Measurements from ENCODE around the gene GIT2.

Gene GIT2

GRCh38 chr12:109962398-109962797 lies 33.8 kb downstream of the GIT2 start:
- peaks cover 13% of the 10 kb centered on the region for H3K79me1 ChIP-seq (replicated peaks; ENCODE audit: low read length, poor library complexity, severe bottlenecking)
- WGBS = 87% methylated on average over 3 of the region's 3 CpGs
- no peak overlapping the region for H4K8ac ChIP-seq (ENCODE audit: low read length)
- no peak overlapping the region for H4K91ac ChIP-seq (ENCODE audit: low read length)
- H3K9ac ChIP-seq (ENCODE audit: low read length) = peak overlapping the region; percentile 12
- no peak overlapping the region for H3K4me2 ChIP-seq (ENCODE audit: low read length, poor library complexity, severe bottlenecking)
- H3K23ac ChIP-seq (ENCODE audit: low read length in 2 of 2) = no peak overlapping the region
- no peak overlapping the region for H2BK120ac ChIP-seq (ENCODE audit: low read depth, low read length)
- no peaks in the 10 kb centered on the region for H3K27me3 ChIP-seq (ENCODE audit: control insufficient read depth in 1 of 2, insufficient read depth in 1 of 2, low read length in 2 of 2)
- no peak overlapping the region for H3K27ac ChIP-seq (ENCODE audit: low read length, poor library complexity, severe bottlenecking)
- no peak overlapping the region for H3K18ac ChIP-seq (ENCODE audit: low read depth in 1 of 2, low read length in 2 of 2)
- no peak overlapping the region for H2BK5ac ChIP-seq (ENCODE audit: low read depth, low read length, poor library complexity, severe bottlenecking)
- H3K4me3 ChIP-seq (ENCODE audit: insufficient read depth in 1 of 2, low read depth in 1 of 2, low read length in 2 of 2) = no peak overlapping the region
- H3K36me3 ChIP-seq (ENCODE audit: control insufficient read depth in 1 of 2, insufficient read depth in 2 of 2, low read depth in 1 of 2, low read length in 2 of 2) = peaks cover 28 to 67% of the 10 kb centered on the region in 2 experiments
- H2BK12ac ChIP-seq (ENCODE audit: low read length in 2 of 2) = no peak overlapping the region
- no peaks in the 10 kb centered on the region for H3K9me3 ChIP-seq (ENCODE audit: control insufficient read depth, low read length)
- H3K4ac ChIP-seq (ENCODE audit: low read depth in 1 of 2, low read length in 2 of 2) = no peak overlapping the region
- H2BK15ac ChIP-seq (ENCODE audit: low read depth, poor library complexity, severe bottlenecking) = no peak overlapping the region
- DNase-seq = no peak
- H2AK5ac ChIP-seq (ENCODE audit: low read length, severe bottlenecking) = no peak overlapping the region
- no peak overlapping the region for H3K14ac ChIP-seq (ENCODE audit: low read length in 2 of 2)
- peaks cover 4% of the 10 kb centered on the region for H3K4me1 ChIP-seq (ENCODE audit: control insufficient read depth, insufficient read depth, low read depth, low read length)
- H2AFZ ChIP-seq (ENCODE audit: low read depth, low read length) = no peak overlapping the region

- Histone ChIP-seq H3K36me3 (ENCODE audit: control insufficient read depth in 1 of 2, insufficient read depth in 2 of 2, low read depth in 1 of 2, low read length in 2 of 2) (peaks cover 28 to 63% of the 10 kb centered on the region in 2 experiments), H2BK5ac (ENCODE audit: low read depth, low read length, poor library complexity, severe bottlenecking) (no peak overlapping the region), H4K91ac (ENCODE audit: low read length) (no peak overlapping the region), H2BK15ac (ENCODE audit: low read depth, poor library complexity, severe bottlenecking) (no peak overlapping the region), H3K9ac (ENCODE audit: low read length) (no peak overlapping the region), H2BK120ac (ENCODE audit: low read depth, low read length) (no peak overlapping the region), H3K27me3 (ENCODE audit: control insufficient read depth in 1 of 2, insufficient read depth in 1 of 2, low read length in 2 of 2) (no peaks in the 10 kb centered on the region), H2AFZ (ENCODE audit: low read depth, low read length) (no peak overlapping the region), H3K4me3 (ENCODE audit: insufficient read depth in 1 of 2, low read depth in 1 of 2, low read length in 2 of 2) (no peak overlapping the region), H3K4ac (ENCODE audit: low read depth in 1 of 2, low read length in 2 of 2) (no peak overlapping the region), H3K4me1 (ENCODE audit: control insufficient read depth, insufficient read depth, low read depth, low read length) (peaks cover 4% of the 10 kb centered on the region), H3K27ac (ENCODE audit: low read length, poor library complexity, severe bottlenecking) (no peak overlapping the region), H4K8ac (ENCODE audit: low read length) (no peak overlapping the region), H3K18ac (ENCODE audit: low read depth in 1 of 2, low read length in 2 of 2) (no peak overlapping the region), H2BK12ac (ENCODE audit: low read length in 2 of 2) (no peak overlapping the region), H3K23ac (ENCODE audit: low read length in 2 of 2) (no peak overlapping the region), H3K79me1 (replicated peaks; ENCODE audit: low read length, poor library complexity, severe bottlenecking) (peaks cover 13% of the 10 kb centered on the region), H3K14ac (ENCODE audit: low read length in 2 of 2) (no peak overlapping the region), H2AK5ac (ENCODE audit: low read length, severe bottlenecking) (no peak overlapping the region), H3K9me3 (ENCODE audit: control insufficient read depth, low read length) (no peaks in the 10 kb centered on the region), H3K4me2 (ENCODE audit: low read length, poor library complexity, severe bottlenecking) (no peak overlapping the region)
- WGBS = 90% methylated on average over 6 of the region's 6 CpGs
- no peak for DNase-seq
These were observed 34.6 kb downstream of the GIT2 start for GRCh38 chr12:109961612-109962011.

GRCh38 chr12:109961201-109961600 lies 35.0 kb downstream of the GIT2 start:
- no peak overlapping the region for H3K14ac ChIP-seq (ENCODE audit: low read length in 2 of 2)
- H3K36me3 ChIP-seq (ENCODE audit: control insufficient read depth in 1 of 2, insufficient read depth in 2 of 2, low read depth in 1 of 2, low read length in 2 of 2) = peaks cover 28 to 65% of the 10 kb centered on the region in 2 experiments
- no peak overlapping the region for H3K18ac ChIP-seq (ENCODE audit: low read depth in 1 of 2, low read length in 2 of 2)
- H2BK15ac ChIP-seq (ENCODE audit: low read depth, poor library complexity, severe bottlenecking) = no peak overlapping the region
- H3K4me2 ChIP-seq (ENCODE audit: low read length, poor library complexity, severe bottlenecking) = no peak overlapping the region
- no peak overlapping the region for H4K91ac ChIP-seq (ENCODE audit: low read length)
- no peak overlapping the region for H2BK120ac ChIP-seq (ENCODE audit: low read depth, low read length)
- no peaks in the 10 kb centered on the region for H3K9me3 ChIP-seq (ENCODE audit: control insufficient read depth, low read length)
- H2AK5ac ChIP-seq (ENCODE audit: low read length, severe bottlenecking) = no peak overlapping the region
- H3K9ac ChIP-seq (ENCODE audit: low read length) = no peak overlapping the region
- H3K27ac ChIP-seq (ENCODE audit: low read length, poor library complexity, severe bottlenecking) = no peak overlapping the region
- no peak overlapping the region for H3K4ac ChIP-seq (ENCODE audit: low read depth in 1 of 2, low read length in 2 of 2)
- peaks cover 13% of the 10 kb centered on the region for H3K79me1 ChIP-seq (replicated peaks; ENCODE audit: low read length, poor library complexity, severe bottlenecking)
- no peak overlapping the region for H4K8ac ChIP-seq (ENCODE audit: low read length)
- H3K27me3 ChIP-seq (ENCODE audit: control insufficient read depth in 1 of 2, insufficient read depth in 1 of 2, low read length in 2 of 2) = no peaks in the 10 kb centered on the region
- no peak overlapping the region for H2BK5ac ChIP-seq (ENCODE audit: low read depth, low read length, poor library complexity, severe bottlenecking)
- peaks cover 4% of the 10 kb centered on the region for H3K4me1 ChIP-seq (ENCODE audit: control insufficient read depth, insufficient read depth, low read depth, low read length)
- no peak overlapping the region for H2BK12ac ChIP-seq (ENCODE audit: low read length in 2 of 2)
- no peak overlapping the region for H2AFZ ChIP-seq (ENCODE audit: low read depth, low read length)
- DNase-seq = no peak
- H3K23ac ChIP-seq (ENCODE audit: low read length in 2 of 2) = no peak overlapping the region
- WGBS = 94% methylated on average over 14 of the region's 14 CpGs
- H3K4me3 ChIP-seq (ENCODE audit: insufficient read depth in 1 of 2, low read depth in 1 of 2, low read length in 2 of 2) = no peak overlapping the region

GRCh38 chr12:109959411-109960093 lies 36.6 kb downstream of the GIT2 start:
- H3K4me1 ChIP-seq (ENCODE audit: control insufficient read depth, insufficient read depth, low read depth, low read length) = peaks cover 4% of the 10 kb centered on the region
- no peaks in the 10 kb centered on the region for H3K9me3 ChIP-seq (ENCODE audit: control insufficient read depth, low read length)
- no peak overlapping the region for H2BK120ac ChIP-seq (ENCODE audit: low read depth, low read length)
- H3K36me3 ChIP-seq (ENCODE audit: control insufficient read depth in 1 of 2, insufficient read depth in 2 of 2, low read depth in 1 of 2, low read length in 2 of 2) = peaks cover 22 to 60% of the 10 kb centered on the region in 2 experiments
- H3K27ac ChIP-seq (ENCODE audit: low read length, poor library complexity, severe bottlenecking) = no peak overlapping the region
- no peak overlapping the region for H4K8ac ChIP-seq (ENCODE audit: low read length)
- H2AK5ac ChIP-seq (ENCODE audit: low read length, severe bottlenecking) = no peak overlapping the region
- H2BK15ac ChIP-seq (ENCODE audit: low read depth, poor library complexity, severe bottlenecking) = no peak overlapping the region
- no peak overlapping the region for H4K91ac ChIP-seq (ENCODE audit: low read length)
- 100% methylated on average over 1 of the region's 8 CpGs for WGBS
- no peak overlapping the region for H3K4me3 ChIP-seq (ENCODE audit: insufficient read depth in 1 of 2, low read depth in 1 of 2, low read length in 2 of 2)
- H3K18ac ChIP-seq (ENCODE audit: low read depth in 1 of 2, low read length in 2 of 2) = no peak overlapping the region
- H3K4ac ChIP-seq (ENCODE audit: low read depth in 1 of 2, low read length in 2 of 2) = no peak overlapping the region
- H3K14ac ChIP-seq (ENCODE audit: low read length in 2 of 2) = no peak overlapping the region
- no peak for DNase-seq
- no peak overlapping the region for H3K4me2 ChIP-seq (ENCODE audit: low read length, poor library complexity, severe bottlenecking)
- no peak overlapping the region for H2BK12ac ChIP-seq (ENCODE audit: low read length in 2 of 2)
- H2BK5ac ChIP-seq (ENCODE audit: low read depth, low read length, poor library complexity, severe bottlenecking) = no peak overlapping the region
- peaks cover 9% of the 10 kb centered on the region for H3K79me1 ChIP-seq (replicated peaks; ENCODE audit: low read length, poor library complexity, severe bottlenecking)
- no peak overlapping the region for H2AFZ ChIP-seq (ENCODE audit: low read depth, low read length)
- H3K23ac ChIP-seq (ENCODE audit: low read length in 2 of 2) = no peak overlapping the region
- H3K27me3 ChIP-seq (ENCODE audit: control insufficient read depth in 1 of 2, insufficient read depth in 1 of 2, low read length in 2 of 2) = no peaks in the 10 kb centered on the region
- no peak overlapping the region for H3K9ac ChIP-seq (ENCODE audit: low read length)
